Neural cell (in vitro differentiated cells): ENCODE results near the gene CCNB1IP1. TPM values are rescaled to one million over a fixed set of nuclear protein-coding genes. Genes with fewer than 3 reads are reported as not detected.
A peak's percentile ranks its signal among the peaks of the same experiment; 100 is the strongest.

ENCODE experiments used
- H2AFZ ChIP-seq: fragments of 200-600, 300-800 bp; sonication (generic), shearing (Covaris generic); 2 replicates; pipeline ENCODE4 v1.6.0; 2014; ENCODE audit warnings: low read depth, mild to moderate bottlenecking, antibody characterized with exemption, low read length, moderate library complexity
- H3F3A ChIP-seq: fragments of 200-600 bp; shearing (Covaris generic); 2 replicates; pipeline ENCODE4 v1.6.1; 2016; ENCODE audit warnings: mild to moderate bottlenecking, moderate library complexity, mixed read lengths, antibody characterized with exemption, low read length; ENCODE audit not compliant: insufficient read depth, poor library complexity, severe bottlenecking
- H3K27ac ChIP-seq: fragments of 200-600, 300-800 bp; sonication (generic), shearing (Covaris generic); 2 replicates; pipeline ENCODE4 v1.5.1; 2014; ENCODE audit warnings: mild to moderate bottlenecking, low read length, moderate library complexity
- H3K27me3 ChIP-seq: fragments of 300-800, 200-600 bp; sonication (generic), shearing (Covaris generic); 2 replicates; pipeline ENCODE4 v1.6.0; 2014; ENCODE audit warnings: mild to moderate bottlenecking, low read depth, low read length, moderate library complexity; ENCODE audit not compliant: insufficient read depth
- H3K36me3 ChIP-seq: fragments of 300-800, 200-600 bp; sonication (generic), shearing (Covaris generic); 2 replicates; pipeline ENCODE4 v1.5.1; 2014; ENCODE audit warnings: mild to moderate bottlenecking, antibody characterized with exemption, low read length, moderate library complexity; ENCODE audit not compliant: insufficient read depth
- H3K4me2 ChIP-seq: fragments of 300-800, 200-600 bp; sonication (generic), shearing (Covaris generic); 2 replicates; pipeline ENCODE4 v1.6.0; 2014; ENCODE audit warnings: mild to moderate bottlenecking, low read length
- H3K4me3 ChIP-seq: fragments of 300-800, 200-600 bp; sonication (generic), shearing (Covaris generic); 2 replicates; pipeline ENCODE4 v1.5.1; 2014; ENCODE audit warnings: mild to moderate bottlenecking, low read length, moderate library complexity
- H3K79me2 ChIP-seq: fragments of 200-600 bp; shearing (Covaris generic); replicated peaks from 2 replicates; pipeline ENCODE4 v1.6.0; 2014; ENCODE audit warnings: mild to moderate bottlenecking, low read length, moderate library complexity; ENCODE audit not compliant: insufficient read depth
- H3K9ac ChIP-seq: fragments of 300-800, 200-600 bp; sonication (generic), shearing (Covaris generic); 2 replicates; pipeline ENCODE4 v1.6.1; 2016; ENCODE audit warnings: mild to moderate bottlenecking, low read length, mixed read lengths
- H3K9me2 ChIP-seq: fragments of 200-600 bp; shearing (Covaris generic); 2 replicates; pipeline ENCODE4 v1.6.1; 2016; ENCODE audit warnings: mild to moderate bottlenecking, low read length, mixed read lengths; ENCODE audit not compliant: insufficient read depth
- H3K9me3 ChIP-seq: fragments of 200-600, 300-800 bp; sonication (generic), shearing (Covaris generic); 2 replicates; pipeline ENCODE4 v1.6.1; 2016; ENCODE audit warnings: mild to moderate bottlenecking, mixed run types, low read length, moderate library complexity, mixed read lengths
- H4K20me1 ChIP-seq: fragments of 200-600 bp; shearing (Covaris generic); 2 replicates; pipeline ENCODE4 v1.6.1; 2016; ENCODE audit warnings: mild to moderate bottlenecking, mixed run types; ENCODE audit not compliant: insufficient read depth
- CTCF ChIP-seq: fragments of 450-650 bp; IDR thresholded peaks from 2 replicates; pipeline ENCODE4 v1.5.1; 2014; ENCODE audit warnings: antibody characterized with exemption, mild to moderate bottlenecking, moderate library complexity; ENCODE audit not compliant: poor library complexity, severe bottlenecking
- EP300 ChIP-seq: fragments of 450-650 bp; conservative IDR thresholded peaks from 2 replicates; pipeline ENCODE4 v1.6.1; 2014; ENCODE audit warnings: antibody characterized with exemption, mild to moderate bottlenecking, moderate library complexity; ENCODE audit not compliant: poor library complexity, severe bottlenecking
- EZH2 ChIP-seq: fragments of 200-600, 300-800 bp; shearing (Covaris generic), sonication (generic); IDR thresholded peaks from 2 replicates; pipeline ENCODE4 v1.6.1; 2014; ENCODE audit warnings: antibody characterized with exemption, low read length, borderline replicate concordance, mild to moderate bottlenecking; ENCODE audit not compliant: insufficient read depth, poor library complexity, severe bottlenecking
- MXI1 ChIP-seq: fragments of 450-650 bp; conservative IDR thresholded peaks from 2 replicates; pipeline ENCODE4 v1.6.1; 2014; ENCODE audit warnings: antibody characterized with exemption, mild to moderate bottlenecking; ENCODE audit not compliant: poor library complexity, severe bottlenecking
- POLR2AphosphoS5 ChIP-seq: IDR thresholded peaks from 2 replicates; pipeline ENCODE4 v1.6.1; 2012
- RAD21 ChIP-seq: fragments of 450-650 bp; conservative IDR thresholded peaks from 2 replicates; pipeline ENCODE4 v1.6.1; 2014; ENCODE audit warnings: antibody characterized with exemption, mild to moderate bottlenecking, moderate library complexity
- REST ChIP-seq: IDR thresholded peaks from 2 replicates; pipeline ENCODE4 v1.6.1; 2012; ENCODE audit warnings: borderline replicate concordance
- SMC3 ChIP-seq: fragments of 450-650 bp; conservative IDR thresholded peaks from 2 replicates; pipeline ENCODE4 v1.6.1; 2014; ENCODE audit warnings: antibody characterized with exemption, mild to moderate bottlenecking, moderate library complexity; ENCODE audit not compliant: poor library complexity
- TAF1 ChIP-seq: IDR thresholded peaks from 2 replicates; pipeline ENCODE4 v1.6.1; 2012; ENCODE audit warnings: low read depth
- polyA plus RNA-seq: library from polyadenylated mRNA; depleted of rRNA; stranded (reverse); fragments of >200 nt; gene quantifications from 2 replicates; pipeline ENCODE4 v1.2.3, GENCODE V29; 2014

The CCNB1IP1 gene
- polyA plus RNA-seq, 1 donor from 2014 or later = 67.2 TPM

GRCh38 chr14:20314026-20314425 lies 19.1 kb downstream of the CCNB1IP1 start:
- no peaks in the 10 kb centered on the region for H4K20me1 ChIP-seq
- no peak overlapping the region for H3K4me3 ChIP-seq
- no peaks in the 10 kb centered on the region for H3F3A ChIP-seq
- no peaks in the 10 kb centered on the region for H3K27me3 ChIP-seq
- no peak overlapping the region for H3K9ac ChIP-seq
- H3K36me3 ChIP-seq = no peaks in the 10 kb centered on the region
- no peak overlapping the region for H2AFZ ChIP-seq
- no peaks in the 10 kb centered on the region for H3K9me3 ChIP-seq
- H3K79me2 ChIP-seq = no peaks in the 10 kb centered on the region
- H3K4me2 ChIP-seq = no peak overlapping the region
- no peak overlapping the region for H3K27ac ChIP-seq
- TF ChIP-seq CTCF (no peak), SMC3 (no peak), POLR2AphosphoS5 (no peak), MXI1 (no peak), EZH2 (no peak), REST (no peak), TAF1 (no peak), RAD21 (no peak), EP300 (no peak)
- H3K9me2 ChIP-seq = no peaks in the 10 kb centered on the region

- TF ChIP-seq REST (no peak), EZH2 (no peak), TAF1 (no peak)
- H3K9me3 ChIP-seq = no peaks in the 10 kb centered on the region
- no peak overlapping the region for H3K27ac ChIP-seq
- no peaks in the 10 kb centered on the region for H3K27me3 ChIP-seq
- H2AFZ ChIP-seq = no peak overlapping the region
- no peaks in the 10 kb centered on the region for H3K36me3 ChIP-seq
- peak overlapping the region; percentile 75 for H3K4me3 ChIP-seq
- H3F3A ChIP-seq = no peaks in the 10 kb centered on the region
- no peaks in the 10 kb centered on the region for H4K20me1 ChIP-seq
- H3K79me2 ChIP-seq = peaks cover 28% of the 10 kb centered on the region
- no peak overlapping the region for H3K4me2 ChIP-seq
- H3K9ac ChIP-seq = no peak overlapping the region
- H3K9me2 ChIP-seq = no peaks in the 10 kb centered on the region
Observed at GRCh38 chr14:20306079-20306423, 27.0 kb downstream of the CCNB1IP1 start.
